NCI-H187 treated with DMSO at 0.1 percent for 48 hours (cell line): ENCODE measurements around the gene MTCH1.

Experiments
- DNase-seq: peaks from one replicate; lab custom pipeline; 2025; lab: John Stamatoyannopoulos, UW

The MTCH1 gene

GRCh38 chr6:36970892-36971842 lies 14.8 kb downstream of the MTCH1 start:
- DNase-seq: no peak

DNA sequence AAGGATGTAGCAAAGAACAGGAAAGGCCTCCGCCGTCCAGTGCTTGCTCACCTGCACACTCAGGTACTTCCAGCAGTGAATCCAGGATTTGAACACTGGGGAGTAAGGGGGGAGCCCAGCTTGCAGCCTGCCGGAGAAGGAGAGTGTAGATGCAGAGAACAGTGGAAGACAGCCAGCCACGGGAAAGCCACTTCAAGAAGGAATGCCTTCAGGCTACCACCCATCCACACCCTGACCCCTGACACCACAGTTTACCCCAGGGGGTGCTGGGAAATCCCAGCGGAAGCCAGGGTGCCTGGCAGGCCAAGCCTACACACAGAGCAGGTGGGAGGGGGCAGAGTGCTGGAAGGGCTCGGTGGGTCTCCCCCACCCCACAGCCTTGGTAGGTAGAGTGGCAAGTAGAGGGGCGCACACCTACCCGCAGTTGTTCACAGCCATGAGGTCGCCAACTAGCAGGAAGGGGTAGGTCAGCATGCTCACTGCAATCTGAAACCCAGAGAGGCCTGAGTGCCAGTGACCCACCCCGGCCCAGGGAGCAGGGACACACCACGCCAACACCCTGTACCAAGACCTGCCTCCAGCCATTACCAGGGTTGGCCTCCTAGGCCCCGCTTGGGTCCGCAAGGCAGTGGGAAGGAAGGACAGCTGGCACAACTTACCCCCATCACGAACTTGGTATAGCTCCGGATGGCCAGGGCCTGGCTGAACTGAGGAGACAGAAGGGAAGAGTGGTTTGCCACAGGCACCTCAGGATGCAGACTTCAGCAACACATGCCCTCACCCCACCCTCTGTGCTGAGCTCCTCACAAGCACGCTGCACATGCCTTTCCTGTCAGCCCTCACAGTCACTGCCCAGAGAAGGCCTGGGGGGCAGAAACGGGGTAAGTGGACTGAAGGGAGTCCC lies 15.8 kb downstream of the MTCH1 start:
- DNase-seq: no peak

GRCh38 chr6:36969240-36969691 lies 16.7 kb downstream of the MTCH1 start:
- DNase-seq: no peak

- DNase-seq: no peak
Measured at GRCh38 chr6:36968266-36968977, 17.6 kb downstream of the MTCH1 start.

- no peak for DNase-seq
Measured at GRCh38 chr6:36967757-36968156, 18.2 kb downstream of the MTCH1 start.

GRCh38 chr6:36967301-36967700 lies 18.7 kb downstream of the MTCH1 start:
- DNase-seq: no peak

DNA sequence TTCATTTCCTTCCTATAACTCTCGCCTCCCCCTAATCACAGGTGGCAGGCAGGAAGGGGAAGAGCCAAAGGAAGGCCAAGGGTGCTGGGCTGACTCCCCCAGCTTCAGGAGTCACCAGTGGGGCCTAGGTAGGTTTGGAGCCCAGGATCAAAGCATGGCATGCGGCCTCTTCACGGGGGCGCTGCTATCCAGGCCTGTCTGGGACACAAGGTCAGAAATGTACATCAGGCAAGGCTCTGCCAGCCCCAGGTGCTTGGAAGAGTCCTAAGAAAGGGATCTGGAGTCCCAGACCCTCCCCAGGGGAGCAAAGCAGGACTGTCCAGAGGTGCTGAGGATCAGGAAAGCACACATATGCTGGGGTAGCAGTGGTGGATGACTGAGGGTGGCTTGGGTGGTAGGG lies 21.1 kb downstream of the MTCH1 start:
- DNase-seq: no peak

GRCh38 chr6:36964349-36964748 lies 21.6 kb downstream of the MTCH1 start:
- no peak for DNase-seq

GRCh38 chr6:36963451-36964290 lies 22.3 kb downstream of the MTCH1 start:
- DNase-seq: no peak

DNA sequence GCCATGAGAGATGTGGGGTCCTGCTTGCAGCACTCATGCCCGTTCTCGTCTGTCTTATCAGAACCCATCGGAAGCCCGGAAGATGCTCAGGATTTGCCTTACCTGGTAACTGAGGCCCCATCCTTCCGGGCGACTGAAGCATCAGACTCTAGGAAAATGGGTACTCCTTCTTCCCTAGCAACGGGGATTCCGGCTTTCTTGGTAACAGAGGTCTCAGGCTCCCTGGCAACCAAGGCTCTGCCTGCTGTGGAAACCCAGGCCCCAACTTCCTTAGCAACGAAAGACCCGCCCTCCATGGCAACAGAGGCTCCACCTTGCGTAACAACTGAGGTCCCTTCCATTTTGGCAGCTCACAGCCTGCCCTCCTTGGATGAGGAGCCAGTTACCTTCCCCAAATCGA lies 23.1 kb downstream of the MTCH1 start:
- no peak for DNase-seq

DNA sequence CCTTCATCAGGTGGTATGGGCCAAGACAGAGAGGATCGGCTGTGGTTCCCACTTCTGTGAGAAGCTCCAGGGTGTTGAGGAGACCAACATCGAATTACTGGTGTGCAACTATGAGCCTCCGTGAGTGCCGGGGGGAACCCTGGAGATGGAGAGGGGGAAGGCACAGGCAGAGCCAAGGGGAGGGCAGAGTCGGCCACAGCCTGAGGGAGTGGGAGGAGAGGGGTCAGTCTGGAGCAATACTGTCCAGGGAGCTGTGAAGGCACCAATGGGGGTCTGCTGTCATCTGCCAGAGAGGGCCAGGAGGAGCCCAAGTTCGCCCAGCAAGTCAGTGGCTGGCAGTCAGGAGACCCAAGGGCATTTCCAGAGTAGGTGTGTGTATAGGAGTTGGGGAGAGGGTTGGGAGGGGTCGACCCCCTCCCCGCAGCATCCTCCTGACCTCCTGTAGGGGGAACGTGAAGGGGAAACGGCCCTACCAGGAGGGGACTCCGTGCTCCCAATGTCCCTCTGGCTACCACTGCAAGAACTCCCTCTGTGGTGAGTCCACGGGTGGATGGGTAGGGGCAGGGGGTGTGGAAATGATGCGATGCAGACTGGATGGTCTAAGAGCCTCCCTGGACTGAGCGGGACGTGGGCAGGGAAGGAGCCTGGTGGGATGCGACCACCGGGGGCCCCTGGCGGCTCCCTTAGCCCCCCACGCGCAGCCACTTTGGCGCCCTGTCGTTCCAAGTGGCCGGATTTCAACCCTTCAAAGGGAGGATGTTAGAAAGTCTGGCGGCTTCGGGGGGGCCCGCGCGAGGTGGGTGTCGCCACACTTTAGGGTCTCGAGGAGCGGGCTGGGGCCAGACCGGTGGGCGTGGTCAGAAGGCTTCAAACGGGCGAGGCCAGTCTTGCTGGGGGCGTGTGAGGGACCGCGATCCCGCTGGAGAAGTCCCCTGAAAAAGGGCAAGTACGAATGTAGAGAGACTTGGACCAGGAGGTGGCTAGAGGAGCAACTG lies 24.3 kb downstream of the MTCH1 start:
- DNase-seq: no peak

DNA sequence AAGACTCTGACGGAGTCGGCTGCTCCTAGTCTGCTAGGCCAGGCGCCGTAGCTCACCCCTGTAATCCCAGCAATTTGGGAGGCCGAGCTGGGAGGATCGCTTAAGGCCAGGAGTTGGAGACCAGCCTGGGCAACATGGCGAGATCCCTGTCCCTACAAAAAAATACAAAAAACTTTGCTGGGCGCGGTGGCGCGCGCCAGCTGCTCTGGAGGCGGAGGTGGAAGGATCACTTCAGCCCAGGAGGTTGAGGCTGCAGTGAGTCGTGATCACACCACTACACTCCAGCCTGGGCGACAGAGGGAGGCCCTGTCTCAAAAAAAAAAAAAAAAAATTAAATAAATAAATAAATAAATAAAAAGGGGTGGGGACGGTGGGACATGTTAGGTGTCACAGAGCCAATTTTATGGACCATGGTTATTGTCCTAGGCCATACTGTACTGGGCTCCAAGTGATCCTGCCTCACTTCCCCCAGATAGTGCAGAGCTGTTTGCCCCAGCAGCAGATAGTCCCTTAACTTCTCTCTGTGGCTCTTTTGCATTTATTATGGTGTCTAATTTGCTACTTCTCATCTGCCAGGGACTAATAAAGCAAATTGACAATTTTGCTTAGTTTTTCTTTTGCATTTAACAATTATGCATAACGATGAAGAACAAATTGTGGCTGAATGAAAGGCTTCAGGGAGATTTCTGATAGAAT lies 26.3 kb downstream of the MTCH1 start:
- no peak for DNase-seq

GRCh38 chr6:36958775-36959554 lies 27.0 kb downstream of the MTCH1 start:
- DNase-seq: no peak

DNA sequence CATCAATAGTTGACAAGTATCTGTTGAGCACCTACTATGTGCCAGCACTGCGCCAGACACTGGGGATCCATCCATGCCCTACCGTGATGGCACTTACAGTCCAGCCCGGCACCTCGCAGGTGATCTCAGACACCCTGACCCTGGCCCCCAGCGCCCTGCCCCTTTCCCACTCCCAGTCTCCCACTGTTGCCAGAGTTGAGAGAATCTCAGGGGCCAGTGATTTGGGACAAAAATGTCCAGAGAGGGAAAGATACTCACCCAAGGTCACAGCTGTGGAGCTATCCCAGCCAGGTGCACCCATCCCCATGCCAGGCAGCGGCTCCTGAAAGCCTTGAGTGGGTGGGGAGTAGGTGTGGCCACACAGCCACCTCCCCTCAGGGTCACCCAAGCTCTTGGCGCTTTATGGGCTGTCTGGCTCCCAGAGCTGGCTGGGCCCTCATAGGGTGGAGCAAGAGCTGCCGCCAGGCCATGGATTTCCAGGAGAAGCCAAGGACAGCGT lies 28.2 kb downstream of the MTCH1 start:
- DNase-seq: no peak

GRCh38 chr6:36956446-36956820 lies 29.6 kb downstream of the MTCH1 start:
- no peak for DNase-seq

GRCh38 chr6:36955671-36956445 lies 30.1 kb downstream of the MTCH1 start:
- no peak for DNase-seq

DNA sequence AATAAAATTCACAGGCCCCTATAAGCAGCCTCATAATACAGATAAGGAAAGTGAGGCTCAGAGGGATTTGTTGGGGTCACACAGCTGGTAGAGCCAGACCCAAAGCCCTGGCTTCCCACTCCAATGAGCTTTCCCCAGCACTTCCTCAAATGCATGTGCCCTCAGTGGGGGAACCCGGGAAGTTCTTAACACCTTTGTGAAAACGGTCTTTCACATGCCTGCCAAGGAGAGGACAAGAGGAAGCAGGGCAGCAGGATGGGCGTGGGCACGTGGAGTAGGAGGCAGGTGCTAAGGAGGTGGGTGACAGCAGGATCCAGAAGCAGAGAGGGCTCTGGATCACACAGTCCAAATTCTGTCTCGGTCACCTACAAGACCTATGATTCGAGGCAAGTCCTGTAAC lies 30.9 kb downstream of the MTCH1 start:
- no peak for DNase-seq
